Motor neuron (in vitro differentiated cells): Measurements from ENCODE around the gene PTPRCAP. TPM values are rescaled to one million over a fixed set of nuclear protein-coding genes. Genes with fewer than 3 reads are reported as not detected.

ENCODE experiments used
- ATAC-seq, 8 experiments: fragments of 200-7000 bp; cut with Tn5 transposase; replicated peaks in 6 of 8; 2 replicates each; pipeline ENCODE4 v1.8.0; 2021; ENCODE audit warnings: mild to moderate bottlenecking in 8 of 8, moderate library complexity in 8 of 8
- H3K27ac ChIP-seq, 2 donors: fragments of 250-450 bp; sonication (Bioruptor Pico); 2 replicates each; pipeline ENCODE4 v1.9.0; 2021; ENCODE audit warnings: antibody characterized with exemption in 2 of 2, mild to moderate bottlenecking in 2 of 2, moderate library complexity in 1 of 2
- H3K4me1 ChIP-seq, 2 donors: fragments of 250-450 bp; sonication (Bioruptor Pico); replicated peaks in 1 of 2; 2 replicates each; pipeline ENCODE4 v1.6.1; 2021; ENCODE audit warnings: antibody characterized with exemption in 2 of 2, mild to moderate bottlenecking in 2 of 2, moderate library complexity in 1 of 2
- H3K4me3 ChIP-seq, 5 donors: fragments of 250-450 bp; sonication (Bioruptor Pico); 2 replicates each; pipeline ENCODE4 v1.9.0; 2021; ENCODE audit warnings: antibody characterized with exemption in 5 of 5, mild to moderate bottlenecking in 5 of 5, moderate library complexity in 4 of 5
- WGBS, 10 experiments: fragments of 450-650 bp; shearing (Covaris generic); methylation state at CpG; one replicate each; pipeline ENCODE4 v1.0.0; 2022; 5-methylcytosine and 5-hydroxymethylcytosine counted together
- in situ Hi-C, 9 experiments: fragments of 400-800 bp; cut with MboI; loops; one replicate each; pipeline ENCODE4 v1.15.0; 2021; ENCODE audit warnings: low sequenced_read_pairs in 9 of 9, low pct_unique_long_range_greater_than_20kb in 2 of 9; ENCODE audit not compliant: unreplicated experiment in 9 of 9
- total RNA-seq, 8 experiments: library from RNA; unstranded; fragments of 300-600 nt; gene quantifications; 2 replicates each; pipeline versions ENCODE4 v1.2.3 to v1.2.4, GENCODE V29; 2022

PTPRCAP gene
- total RNA-seq, 8 experiments from 2014 or later: 0.17 to 0.22 TPM; not detected in 6

GRCh38 chr11:67412495-67413179 is 24.8 kb downstream of the PTPRCAP start:
- 0 to 84% (median 27%) methylated on average over 1 to 5 of the region's 9 CpGs; no CpG with 5 or more reads in 6 of the 10 experiments for WGBS, 10 experiments
- peaks cover 10 to 14% of the 10 kb centered on the region in 2 donors for H3K4me1 ChIP-seq
- no peak for ATAC-seq
- H3K4me3 ChIP-seq: no peak overlapping the region
- in situ Hi-C loops: no loop called here
- no peak overlapping the region for H3K27ac ChIP-seq

- ATAC-seq: no peak
- WGBS, 10 experiments: 17 to 90% (median 74%) methylated on average over 1 to 5 of the region's 7 CpGs; no CpG with 5 or more reads in 4 of the 10 experiments
- Histone ChIP-seq H3K4me1 (peaks cover 17 to 19% of the 10 kb centered on the region in 2 donors), H3K4me3 (no peak overlapping the region), H3K27ac (no peak overlapping the region)
- in situ Hi-C loops: no loop called here
Measured at GRCh38 chr11:67411785-67412152, 25.7 kb downstream of the PTPRCAP start.

- 14 to 90% (median 48%) methylated on average over 2 to 12 of the region's 17 CpGs; no CpG with 5 or more reads in 4 of the 10 experiments for WGBS, 10 experiments
- in situ Hi-C loops: no loop called here
- no peak for ATAC-seq
- Histone ChIP-seq H3K4me3 (no peak overlapping the region), H3K27ac (no peak overlapping the region), H3K4me1 (peaks cover 17 to 19% of the 10 kb centered on the region in 2 donors)
Measured at GRCh38 chr11:67410984-67411784, 26.3 kb downstream of the PTPRCAP start.

- Histone ChIP-seq H3K4me3 (no peak overlapping the region), H3K4me1 (peaks cover 17 to 19% of the 10 kb centered on the region in 2 donors), H3K27ac (no peak overlapping the region)
- in situ Hi-C loops: no loop called here
- WGBS, 10 experiments: 73% methylated on average over 5 of the region's 15 CpGs; no CpG with 5 or more reads in 9 of the 10 experiments
- ATAC-seq: peak in 5 of 8 experiments; percentile 16 to 45 (median 27)
Measured at GRCh38 chr11:67410369-67410831, 27.1 kb downstream of the PTPRCAP start.

GRCh38 chr11:67409781-67410368 is 27.6 kb downstream of the PTPRCAP start:
- in situ Hi-C loops: no loop called here
- Histone ChIP-seq H3K4me3 (no peak overlapping the region), H3K27ac (no peak overlapping the region), H3K4me1 (peaks cover 17 to 19% of the 10 kb centered on the region in 2 donors)
- ATAC-seq: peak in 4 of 8 experiments; percentile 10 to 31 (median 16)
- WGBS, 10 experiments: 20 to 75% (median 49%) methylated on average over 1 to 4 of the region's 13 CpGs; no CpG with 5 or more reads in 6 of the 10 experiments

GRCh38 chr11:67409261-67409666 is 28.2 kb downstream of the PTPRCAP start:
- 70 to 80% methylated on average over 1 to 2 of the region's 24 CpGs; no CpG with 5 or more reads in 8 of the 10 experiments for WGBS, 10 experiments
- Histone ChIP-seq H3K27ac (no peak overlapping the region), H3K4me1 (peaks cover 17 to 19% of the 10 kb centered on the region in 2 donors), H3K4me3 (no peak overlapping the region)
- in situ Hi-C loops: no loop called here
- ATAC-seq: no peak

GRCh38 chr11:67408437-67409200 is 28.9 kb downstream of the PTPRCAP start:
- Histone ChIP-seq H3K27ac (no peak overlapping the region), H3K4me3 (no peak overlapping the region), H3K4me1 (peaks cover 17 to 19% of the 10 kb centered on the region in 2 donors)
- in situ Hi-C loops: no loop called here
- 25 to 100% (median 73%) methylated on average over 1 to 6 of the region's 18 CpGs; no CpG with 5 or more reads in 4 of the 10 experiments for WGBS, 10 experiments
- no peak for ATAC-seq

- ATAC-seq: no peak
- peaks cover 17 to 19% of the 10 kb centered on the region in 2 donors for H3K4me1 ChIP-seq
- WGBS, 10 experiments: 20 to 100% (median 63%) methylated on average over 1 to 5 of the region's 12 CpGs; no CpG with 5 or more reads in 2 of the 10 experiments
- no peak overlapping the region for H3K4me3 ChIP-seq
- no peak overlapping the region for H3K27ac ChIP-seq
- in situ Hi-C loops: no loop called here
Measured at GRCh38 chr11:67407688-67408163, 29.8 kb downstream of the PTPRCAP start.

GRCh38 chr11:67406969-67407687 is 30.4 kb downstream of the PTPRCAP start:
- H3K4me3 ChIP-seq: no peak overlapping the region
- WGBS, 10 experiments: 0 to 80% (median 68%) methylated on average over 1 to 6 of the region's 12 CpGs; no CpG with 5 or more reads in 6 of the 10 experiments
- no peak overlapping the region for H3K27ac ChIP-seq
- H3K4me1 ChIP-seq: peaks cover 17 to 21% of the 10 kb centered on the region in 2 donors
- in situ Hi-C loops: no loop called here
- peak; percentile 6 to 74 (median 28) for ATAC-seq

- WGBS, 10 experiments: 90% methylated on average over 2 of the region's 18 CpGs; no CpG with 5 or more reads in 9 of the 10 experiments
- peaks cover 17 to 23% of the 10 kb centered on the region in 2 donors for H3K4me1 ChIP-seq
- in situ Hi-C loops: no loop called here
- no peak for ATAC-seq
- no peak overlapping the region for H3K4me3 ChIP-seq
- H3K27ac ChIP-seq: no peak overlapping the region
Measured at GRCh38 chr11:67406420-67406968, 31.0 kb downstream of the PTPRCAP start.

- H3K4me3 ChIP-seq: no peak overlapping the region
- peaks cover 17 to 23% of the 10 kb centered on the region in 2 donors for H3K4me1 ChIP-seq
- in situ Hi-C loops: no loop called here
- no peak for ATAC-seq
- WGBS, 10 experiments: 0 to 82% (median 43%) methylated on average over 1 to 2 of the region's 9 CpGs; no CpG with 5 or more reads in 7 of the 10 experiments
- H3K27ac ChIP-seq: no peak overlapping the region
Measured at GRCh38 chr11:67405688-67406339, 31.7 kb downstream of the PTPRCAP start.
